Colon (tissue), 2 donors: Measurements from ENCODE around the gene UGT1A10.

Source experiments
- FAIRE-seq: peaks from 2 replicates; lab custom pipeline; 2012; peaks lifted over from hg19 to GRCh38; lab: Jason Lieb, UNC
- donor health status: control.
- donor health status: control.

UGT1A10 gene

DNA sequence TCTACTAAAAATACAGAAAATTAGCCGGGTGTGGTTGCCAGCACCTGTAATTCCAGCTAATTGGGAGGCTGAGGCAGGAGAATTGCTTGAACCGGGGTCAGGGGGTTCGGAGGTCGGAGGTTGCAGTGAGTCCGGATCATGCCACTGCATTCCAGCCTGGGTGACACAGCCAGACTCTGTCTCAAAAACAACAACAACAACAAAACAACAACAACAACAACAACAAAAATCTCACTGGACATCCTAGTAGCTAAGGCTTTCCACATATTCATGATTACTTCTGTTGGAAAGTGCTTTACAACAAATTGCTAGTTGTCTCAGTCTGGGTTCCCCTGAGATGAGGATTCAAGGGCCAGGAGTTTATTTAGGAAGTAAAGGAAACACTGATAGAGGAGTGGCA is 137.6 kb downstream of the UGT1A10 start:
- no peak for FAIRE-seq

DNA sequence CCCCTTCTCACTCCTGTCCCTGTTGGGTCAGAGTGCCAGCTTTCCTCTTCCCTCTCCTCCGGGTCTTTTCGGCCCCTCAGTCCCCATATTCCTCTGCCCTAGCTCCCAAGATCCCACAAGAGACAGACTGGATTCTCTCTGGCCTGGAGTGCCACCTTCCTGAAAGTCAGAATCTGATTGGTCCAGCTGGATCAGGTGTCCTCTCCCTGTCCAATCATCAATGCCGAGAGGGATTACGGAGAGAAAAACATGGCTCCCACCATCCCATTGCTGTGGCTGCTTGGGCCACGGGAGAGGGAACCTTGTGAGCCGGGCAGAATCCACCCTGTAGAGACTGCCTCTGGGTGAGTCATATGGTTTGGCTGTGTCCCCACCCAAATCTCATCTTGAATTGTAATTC is 139.2 kb downstream of the UGT1A10 start:
- no peak for FAIRE-seq

DNA sequence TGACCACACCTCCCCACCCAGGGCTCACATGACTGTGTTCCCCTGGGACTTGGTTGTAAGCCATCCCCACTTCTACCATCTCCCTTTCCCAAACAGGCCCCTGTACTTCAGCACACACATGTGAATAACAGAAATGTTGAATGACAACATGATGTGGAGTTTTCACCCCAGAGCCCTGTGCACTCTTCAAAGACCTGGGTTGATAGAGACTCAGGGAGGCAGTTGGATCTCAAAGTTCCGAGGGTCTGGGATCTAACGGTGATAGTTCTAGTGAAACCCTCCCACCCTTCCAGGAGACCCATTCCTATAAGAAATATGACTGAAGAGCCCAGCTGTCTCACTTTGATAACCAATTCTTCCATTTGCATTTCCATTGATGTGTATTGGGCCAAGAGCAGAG is 141.8 kb downstream of the UGT1A10 start, which contains the start of gene MROH2A:
TSS of gene MROH2A (plus strand) at position 301 of the 400 bp plus-strand sequence. CDS start 1,029 bp downstream, outside the sequence.
- FAIRE-seq, result no peak

DNA sequence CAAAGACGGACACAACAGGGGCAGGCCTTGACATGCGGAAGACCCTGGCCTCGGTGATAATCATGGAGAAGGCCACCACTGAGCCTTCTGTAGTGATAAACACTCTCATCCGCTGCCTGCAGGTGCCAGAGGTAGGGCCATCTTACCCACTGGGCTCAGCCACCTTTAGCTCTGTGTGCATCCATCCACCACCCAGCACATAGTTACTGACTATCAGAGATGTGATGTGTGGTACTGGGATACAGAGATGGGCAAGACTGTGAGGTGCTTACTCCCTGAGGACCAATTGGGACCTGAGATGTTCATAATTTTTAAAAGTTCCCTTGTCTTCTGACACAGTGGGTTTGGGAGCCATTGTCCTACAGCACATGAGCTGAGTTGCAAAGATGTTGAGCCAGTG is 143.5 kb downstream of the UGT1A10 start:
- no peak for FAIRE-seq

DNA sequence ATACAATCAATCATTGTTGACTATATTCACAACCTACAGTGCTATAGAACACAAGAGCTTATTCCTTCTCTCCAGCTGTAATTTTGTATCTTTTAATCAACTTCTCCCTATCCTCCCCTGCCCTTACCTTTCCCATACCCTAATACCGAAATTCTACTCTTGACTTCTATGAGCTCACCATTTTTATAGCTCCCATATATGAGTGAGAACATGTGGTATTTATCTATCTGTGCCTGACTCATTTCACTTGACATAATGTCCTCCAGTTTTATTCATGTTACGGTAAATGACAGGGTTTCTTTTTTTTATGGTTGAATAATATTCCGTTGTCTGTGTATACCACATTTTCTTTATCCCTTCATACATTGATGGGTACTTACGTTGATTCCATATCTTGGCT is 144.5 kb downstream of the UGT1A10 start:
- no peak for FAIRE-seq

DNA sequence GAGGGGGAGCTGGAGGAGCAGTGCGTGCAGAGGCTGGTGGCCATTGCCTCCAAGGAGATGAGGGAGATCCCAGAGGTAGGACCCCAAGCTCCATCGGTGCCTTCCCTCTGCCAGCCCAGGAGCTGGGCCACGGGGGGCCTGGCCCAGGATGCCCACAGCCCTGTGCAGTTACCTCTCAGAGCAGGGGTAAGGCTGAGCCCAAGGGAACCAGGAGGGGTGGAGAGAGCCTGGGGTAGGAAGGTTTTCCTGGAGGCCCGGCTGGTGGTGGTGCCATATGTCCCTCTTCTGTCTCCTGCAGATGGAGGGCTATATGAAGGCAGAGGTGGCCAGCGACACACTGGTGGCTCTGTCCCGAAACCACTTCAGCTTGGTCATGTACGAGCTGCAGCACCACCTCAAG is 153.3 kb downstream of the UGT1A10 start:
- no peak for FAIRE-seq

DNA sequence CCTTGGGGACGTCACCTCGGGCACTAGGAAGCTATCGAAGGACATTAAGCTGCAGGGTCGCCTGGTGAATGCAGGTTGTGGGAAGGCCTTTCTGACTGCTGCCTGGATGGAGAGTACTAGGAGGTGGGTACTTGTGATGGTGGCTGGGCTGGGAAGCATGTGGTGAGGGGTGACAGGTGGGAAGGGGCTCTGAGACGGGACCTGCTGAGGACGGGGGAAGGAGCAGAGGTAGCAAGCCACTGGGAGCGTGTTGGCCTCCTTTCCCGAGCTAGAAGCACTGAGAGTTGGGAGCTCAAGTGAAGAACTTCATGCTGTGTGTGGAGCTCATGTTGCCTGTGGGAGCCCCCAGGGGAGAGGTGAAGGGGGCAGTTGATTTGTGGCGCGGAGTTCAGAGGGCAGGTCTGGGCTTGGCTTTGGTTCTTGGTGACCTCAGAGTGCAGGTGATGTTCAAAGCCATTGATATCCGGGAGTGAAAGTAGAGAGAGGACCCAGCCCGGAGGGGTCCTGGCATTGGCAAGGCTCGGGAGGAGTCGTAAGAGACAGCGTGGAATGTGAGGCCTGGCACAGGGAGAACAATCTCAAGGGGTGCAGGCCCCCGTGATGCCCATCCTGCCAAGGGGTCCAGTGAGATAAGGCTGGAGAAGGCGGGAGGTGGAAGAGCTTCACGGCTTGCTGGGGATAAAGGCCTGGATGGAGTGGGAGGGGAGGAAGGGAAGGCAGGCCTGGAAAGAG is 155.1 kb downstream of the UGT1A10 start:
- no peak for FAIRE-seq

DNA sequence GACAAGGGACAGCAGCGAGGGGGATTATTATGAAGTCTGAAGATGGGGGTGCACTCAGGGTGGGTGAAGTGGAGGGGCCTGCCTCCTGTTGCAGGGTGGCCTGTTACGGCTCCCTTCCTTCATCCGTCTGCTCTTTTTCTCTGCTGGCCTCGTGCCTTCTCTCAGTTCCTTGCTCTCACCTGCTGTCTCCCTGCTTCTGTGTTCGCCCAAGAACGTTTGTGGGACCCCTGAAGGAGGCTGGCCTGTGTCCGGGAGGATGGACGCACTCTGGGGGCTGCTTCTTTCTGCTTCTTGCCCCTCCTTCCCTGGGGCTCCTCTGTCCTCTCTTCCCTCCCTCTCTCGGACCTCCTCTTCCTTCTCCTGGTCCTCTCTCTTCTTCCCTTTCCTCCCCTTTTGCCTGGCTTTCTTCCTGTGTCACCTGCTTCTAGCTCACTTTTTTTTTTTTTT is 155.7 kb downstream of the UGT1A10 start:
- no peak for FAIRE-seq

DNA sequence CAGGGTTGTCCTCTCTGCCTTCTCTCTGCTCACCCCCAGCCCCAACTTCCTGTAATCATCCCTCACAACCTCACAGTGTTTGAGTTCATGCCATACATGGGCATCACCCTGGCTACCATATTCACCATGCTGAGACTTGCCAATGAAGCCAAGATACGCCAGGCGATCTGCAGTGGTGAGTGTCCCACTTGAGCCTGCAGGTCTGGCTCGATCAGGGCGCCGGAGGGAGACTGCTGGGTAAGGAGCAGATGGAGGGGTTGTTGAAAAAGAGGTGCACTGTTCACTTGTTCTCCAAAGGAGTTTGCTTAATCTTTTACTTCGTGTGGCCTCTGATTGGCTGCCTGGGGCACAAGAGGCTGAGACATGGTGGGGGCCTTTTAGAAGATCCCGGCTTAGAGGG is 156.5 kb downstream of the UGT1A10 start:
- FAIRE-seq, result no peak

DNA sequence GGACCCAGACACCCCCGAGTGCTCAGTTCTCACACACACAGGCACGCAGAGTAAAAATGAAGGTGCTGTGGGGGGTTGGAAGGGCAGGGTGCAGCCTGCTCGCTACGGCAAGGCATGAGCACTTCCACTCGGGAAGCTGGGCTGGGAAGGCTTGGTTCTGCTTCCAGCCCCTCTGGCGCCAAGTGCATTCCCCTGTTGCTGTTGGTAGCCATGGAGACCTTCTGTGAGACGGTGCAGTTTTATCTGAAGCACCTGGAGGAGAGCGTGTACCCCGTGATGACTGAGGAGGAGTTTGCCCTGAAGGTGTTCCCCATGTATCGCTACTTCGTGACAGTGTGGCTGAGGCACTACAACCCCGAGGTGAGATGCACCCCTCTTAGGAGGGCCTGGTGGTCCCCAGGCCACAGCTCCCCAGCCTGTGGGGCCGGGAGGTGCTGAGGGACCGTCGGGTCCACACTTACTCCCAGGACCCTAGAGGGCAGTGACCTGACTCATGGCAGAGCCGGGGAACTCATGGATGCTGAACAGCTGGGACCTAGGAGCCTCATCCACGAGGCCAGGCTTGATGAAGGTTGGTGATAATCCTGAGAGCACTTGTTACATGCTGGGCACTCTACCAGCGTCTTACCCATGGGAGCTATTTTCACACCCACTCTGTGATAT is 157.3 kb downstream of the UGT1A10 start:
- no peak for FAIRE-seq

DNA sequence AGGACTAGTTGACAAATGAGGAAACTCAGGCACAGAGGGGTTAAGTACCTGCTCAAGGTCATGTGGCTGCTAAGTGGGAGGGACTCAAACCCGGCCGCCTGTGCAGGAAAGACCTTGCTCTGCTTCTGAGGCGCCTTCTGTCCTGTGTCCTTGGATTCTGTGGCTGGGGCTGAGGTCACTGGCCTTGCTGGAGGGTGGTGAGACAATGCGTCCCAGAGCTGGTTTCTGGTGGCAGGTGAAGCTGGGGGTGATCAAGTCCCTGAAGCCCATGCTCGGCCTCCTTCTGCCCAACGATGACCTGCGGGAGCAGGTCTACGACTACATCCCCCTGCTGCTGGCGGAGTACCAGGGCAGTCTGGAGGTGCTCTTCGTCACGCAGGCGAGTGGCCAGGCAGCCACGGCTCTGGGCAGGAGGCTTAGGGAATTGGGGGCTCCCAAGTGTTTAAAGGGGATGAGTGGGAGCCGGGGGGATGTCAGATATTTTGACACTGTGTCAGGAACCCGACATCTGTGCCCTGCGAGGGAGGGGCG is 157.9 kb downstream of the UGT1A10 start:
- FAIRE-seq, result no peak

DNA sequence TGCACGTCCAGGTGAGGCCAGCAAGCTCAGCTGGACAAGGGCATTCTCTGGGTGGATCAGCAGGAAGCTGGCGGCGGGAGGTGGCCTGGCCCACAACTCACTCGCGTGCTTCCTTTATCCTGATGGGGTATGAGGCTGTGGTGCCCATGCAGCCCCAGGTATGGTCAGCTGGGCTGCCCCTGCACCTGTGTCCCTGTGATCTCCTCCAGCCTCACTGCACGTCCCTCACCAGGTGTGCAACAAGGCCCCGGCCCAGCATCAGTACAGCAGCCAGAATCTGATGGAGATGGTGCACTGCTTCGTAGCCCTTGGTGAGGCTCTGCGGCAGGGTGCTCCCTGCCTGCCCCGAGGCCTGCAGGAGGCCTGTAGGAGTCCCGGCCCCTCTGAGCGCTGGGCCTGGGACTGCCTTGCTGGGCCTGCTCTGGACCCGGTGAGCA is 159.5 kb downstream of the UGT1A10 start:
- FAIRE-seq, result no peak

DNA sequence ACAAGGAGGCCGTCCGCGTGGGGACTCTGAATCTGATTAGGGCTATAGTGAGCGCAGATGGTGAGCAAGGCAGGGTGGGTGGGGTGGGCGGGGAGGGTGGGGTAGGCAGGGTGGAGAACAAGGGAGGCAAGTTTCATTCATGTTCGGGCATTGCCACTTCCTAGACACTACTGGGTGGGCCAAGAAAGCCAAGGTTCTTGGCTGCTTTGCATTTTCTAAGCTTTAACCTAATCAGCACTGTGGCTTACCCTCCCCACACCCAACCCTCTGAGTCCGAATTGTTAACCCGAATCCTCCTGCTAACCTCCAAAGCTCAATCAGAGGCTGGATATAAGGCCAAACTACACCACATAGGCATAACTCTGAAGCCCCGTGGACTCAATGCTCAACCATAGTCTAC is 160.0 kb downstream of the UGT1A10 start:
- no peak for FAIRE-seq

DNA sequence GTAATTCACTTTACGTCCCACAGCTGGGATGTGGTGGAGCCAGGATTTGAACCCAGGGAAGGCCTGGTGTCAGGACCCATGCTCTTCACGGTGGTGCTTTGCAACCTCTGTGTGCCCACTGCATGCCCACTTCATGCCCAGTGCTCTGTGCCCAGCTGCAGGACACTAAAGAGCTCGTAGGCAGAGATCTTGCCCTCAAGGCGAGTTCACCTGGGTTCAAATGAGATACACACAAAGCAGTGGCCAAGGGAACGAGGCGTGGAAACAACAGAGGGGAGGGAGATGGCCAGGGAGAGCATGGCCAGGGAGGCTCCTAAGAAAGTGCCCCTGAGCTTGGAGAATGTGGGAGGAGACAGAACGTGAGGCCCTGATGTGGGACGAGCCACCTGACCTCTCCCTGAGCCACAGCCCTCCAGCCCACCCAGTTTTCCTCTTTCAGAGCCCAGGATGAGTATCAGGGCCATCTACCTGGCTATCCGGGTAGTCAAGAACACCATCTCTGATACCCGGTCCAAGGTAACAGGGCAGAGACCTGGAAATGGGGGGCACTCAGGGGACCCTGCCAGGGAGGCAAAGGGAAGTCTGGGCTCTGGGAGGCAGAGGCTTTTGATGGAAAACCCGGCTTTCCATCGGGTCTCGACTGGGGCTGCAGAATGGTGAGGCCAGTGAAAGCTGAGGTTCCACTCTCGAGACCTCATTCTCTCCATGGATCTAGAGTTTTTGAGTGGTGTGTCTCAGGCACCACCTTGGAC is 162.3 kb downstream of the UGT1A10 start:
- FAIRE-seq, result no peak

DNA sequence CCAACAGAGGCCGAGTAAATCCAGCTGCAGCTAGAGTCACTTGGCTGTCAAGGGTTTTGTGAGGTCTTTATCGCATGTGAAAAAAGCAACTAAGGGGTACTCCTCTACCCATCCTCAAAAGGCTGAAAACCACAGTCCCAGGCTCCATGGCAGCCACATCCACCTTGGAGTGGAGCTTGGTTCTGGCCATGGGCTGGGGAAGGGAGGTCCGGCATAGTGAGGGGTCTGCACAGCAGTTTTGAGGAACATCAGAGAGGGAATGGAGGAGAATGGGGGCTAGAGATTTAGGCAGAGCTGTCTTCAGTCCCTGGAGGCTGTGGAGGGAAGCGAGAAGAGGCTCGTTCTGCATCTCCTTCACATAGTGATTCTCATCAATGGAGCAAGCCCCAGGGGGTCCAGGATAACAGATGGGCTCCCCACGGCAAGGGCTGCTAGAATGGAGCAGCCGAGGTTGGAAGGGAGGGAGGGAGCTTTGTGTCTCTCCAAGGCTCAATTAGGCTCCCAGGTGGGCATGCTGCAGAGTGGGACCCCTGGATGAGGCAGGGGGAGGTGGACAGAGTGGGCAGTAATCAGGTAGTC is 162.9 kb downstream of the UGT1A10 start:
- FAIRE-seq, result no peak

DNA sequence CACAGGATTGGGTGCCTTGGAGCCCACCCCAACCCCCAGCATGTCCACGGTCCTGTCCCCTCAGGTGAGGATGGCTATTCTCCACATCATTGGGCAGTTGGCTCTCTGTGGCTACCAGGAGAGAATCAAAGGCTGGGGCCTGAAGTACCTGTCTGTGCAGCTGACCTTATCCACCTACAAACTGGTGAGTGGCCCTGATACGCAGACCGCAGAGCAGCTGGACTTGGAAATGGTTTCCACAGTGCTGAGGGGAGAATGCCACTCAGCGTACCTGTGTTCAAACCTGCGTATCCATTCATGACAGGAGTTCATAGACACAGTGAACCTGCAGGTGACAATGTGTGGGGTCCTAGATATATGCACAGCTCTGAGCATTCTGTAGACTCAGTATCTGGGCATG is 163.5 kb downstream of the UGT1A10 start:
- FAIRE-seq, result no peak

DNA sequence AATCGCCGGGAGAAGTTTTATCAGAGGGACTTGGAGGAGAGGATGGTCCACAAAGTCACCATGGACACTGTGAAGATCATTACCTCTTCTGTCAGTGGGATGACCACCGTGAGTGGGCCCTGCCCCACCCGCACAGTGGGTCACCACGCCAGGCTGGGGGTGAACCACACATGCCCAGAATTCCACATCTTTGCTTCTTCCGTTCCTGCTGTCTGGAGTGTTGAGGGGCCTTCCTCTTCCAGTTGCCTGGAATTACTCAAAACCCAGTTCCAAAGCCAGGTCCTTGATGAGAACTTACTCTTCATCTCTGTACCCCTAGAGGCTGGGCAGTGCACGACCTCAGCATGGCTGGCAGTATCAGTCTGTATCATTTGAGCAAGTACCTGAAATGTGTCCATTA is 164.0 kb downstream of the UGT1A10 start:
- no peak for FAIRE-seq

DNA sequence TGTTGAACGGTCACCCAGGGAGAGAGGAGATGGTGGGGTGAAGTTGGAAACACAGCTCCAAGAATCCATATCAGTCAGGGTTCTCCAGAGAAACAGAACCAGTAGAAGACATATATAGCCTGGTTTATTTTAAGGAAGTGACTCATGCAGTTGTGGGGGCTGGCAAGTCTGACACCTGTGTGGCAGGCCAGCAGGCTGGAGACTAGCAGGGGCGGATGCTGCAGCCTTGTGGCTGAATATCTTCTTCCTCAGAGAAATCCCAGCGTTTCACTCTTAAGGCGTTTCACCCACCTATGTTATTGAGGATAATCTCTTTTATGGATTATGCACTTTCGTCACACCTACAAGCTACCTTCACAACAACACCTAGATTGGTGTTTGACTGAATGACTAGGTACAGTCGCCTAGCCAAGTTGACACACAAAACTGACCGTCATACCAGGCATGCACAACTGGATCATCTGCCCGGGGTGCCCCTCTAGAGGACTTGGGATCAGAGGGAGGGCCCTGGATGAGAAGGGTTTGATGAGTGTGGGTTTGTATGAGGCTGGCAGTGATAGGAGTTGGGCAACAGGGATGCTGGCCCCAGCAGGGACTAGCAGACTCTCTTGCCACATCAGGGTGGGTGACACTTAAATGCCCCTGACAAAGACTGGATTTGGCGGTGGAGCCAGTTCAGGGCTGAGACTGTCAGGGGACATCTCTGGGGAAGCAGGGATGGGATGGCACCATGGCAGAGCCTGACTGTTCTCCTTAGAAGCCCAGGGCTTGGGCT is 165.3 kb downstream of the UGT1A10 start:
- no peak for FAIRE-seq

DNA sequence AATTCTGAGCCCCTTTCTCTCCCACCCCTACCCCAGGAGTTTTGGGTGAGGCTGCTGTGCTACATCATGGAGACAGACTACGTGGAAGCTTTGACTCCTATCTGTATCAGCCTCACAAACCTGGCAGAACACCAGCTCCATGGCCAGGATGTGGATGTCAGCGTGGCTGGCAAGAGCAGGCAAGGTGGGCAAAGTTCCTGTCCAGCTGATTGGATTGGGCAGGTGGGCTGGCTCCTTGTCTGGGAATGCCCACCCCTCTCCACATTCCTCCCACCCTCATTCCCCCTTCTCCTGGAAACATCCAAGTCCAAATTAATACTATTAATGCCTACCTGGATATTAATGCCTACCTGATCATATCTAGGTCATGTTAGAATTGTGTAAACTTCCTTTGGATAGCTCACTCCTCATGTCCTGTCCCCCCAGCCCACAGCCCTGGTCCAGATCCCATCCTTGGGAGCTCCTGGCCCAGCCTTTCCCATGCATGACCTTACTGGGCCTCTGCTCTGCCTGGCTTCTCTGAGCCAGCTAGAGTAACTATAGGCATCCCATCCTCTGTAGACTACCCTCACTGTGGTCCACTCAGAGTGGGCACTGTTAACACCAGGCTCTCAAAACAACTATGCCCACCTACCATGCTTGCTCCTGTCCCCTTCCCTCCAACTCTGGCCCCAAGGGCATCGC is 166.0 kb downstream of the UGT1A10 start:
- FAIRE-seq, result no peak

DNA sequence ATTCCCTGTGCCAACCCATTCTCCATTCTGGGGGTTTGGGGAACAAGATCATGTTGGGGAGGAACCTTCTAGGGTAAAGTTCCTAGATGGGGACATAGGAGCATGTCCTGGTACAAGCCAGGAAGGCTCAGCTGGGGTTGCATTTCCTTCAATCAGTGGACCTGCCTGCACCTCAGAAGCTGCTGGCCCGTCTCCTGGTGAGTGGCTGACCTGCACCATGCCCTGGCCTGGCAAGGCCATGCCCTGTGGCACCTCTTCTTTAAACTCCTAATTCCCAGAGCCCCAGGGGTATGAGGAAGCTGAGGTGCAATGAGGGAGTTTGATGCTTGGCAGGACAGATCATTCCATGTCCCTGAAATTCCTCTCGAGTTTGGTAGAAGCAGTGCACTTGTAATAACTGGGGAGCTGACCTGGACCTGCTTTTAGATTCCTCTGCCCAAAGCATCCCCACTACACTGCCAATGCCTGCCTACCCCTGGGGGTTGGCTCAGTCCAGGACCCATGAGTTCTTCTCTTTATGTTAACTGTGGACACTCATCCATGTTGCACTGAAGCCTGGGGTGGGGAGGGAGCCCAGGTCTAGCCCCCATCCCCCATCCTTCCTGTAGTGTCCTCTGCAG is 167.2 kb downstream of the UGT1A10 start:
- no peak for FAIRE-seq

DNA sequence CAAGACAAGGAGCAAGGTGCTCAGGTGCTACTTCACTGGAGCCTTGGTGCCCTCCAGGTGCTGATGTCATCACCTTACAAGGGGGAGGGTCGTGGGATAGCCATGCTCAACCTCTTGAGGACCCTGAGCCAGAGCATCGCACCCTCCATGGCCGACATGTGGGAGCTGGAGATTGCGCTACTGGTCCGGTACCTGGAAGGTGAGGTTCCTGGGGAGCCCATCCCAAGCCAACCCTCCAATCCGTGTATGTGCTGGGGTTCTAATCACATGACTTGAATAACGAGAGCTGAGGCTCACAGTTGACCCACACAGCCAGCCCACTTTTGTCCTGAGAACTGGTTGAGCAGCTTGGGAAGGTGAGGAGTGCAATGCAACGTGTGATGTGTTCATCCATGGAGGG is 167.7 kb downstream of the UGT1A10 start:
- no peak for FAIRE-seq
